Measurements from ENCODE around the gene LPAR5. TPM values are rescaled to one million over a fixed set of nuclear protein-coding genes. Genes with fewer than 3 reads are reported as not detected.
A peak's percentile ranks its signal among the peaks of the same experiment; 100 is the strongest.
"Not testable (repeated sequence)": the region's sequence is repeated elsewhere in the genome, so short reads cannot be mapped to it uniquely, and the experiment has no call there.

LPAR5 gene
- total RNA-seq, 1 experiment from 2014 or later = 0.22 TPM

DNA sequence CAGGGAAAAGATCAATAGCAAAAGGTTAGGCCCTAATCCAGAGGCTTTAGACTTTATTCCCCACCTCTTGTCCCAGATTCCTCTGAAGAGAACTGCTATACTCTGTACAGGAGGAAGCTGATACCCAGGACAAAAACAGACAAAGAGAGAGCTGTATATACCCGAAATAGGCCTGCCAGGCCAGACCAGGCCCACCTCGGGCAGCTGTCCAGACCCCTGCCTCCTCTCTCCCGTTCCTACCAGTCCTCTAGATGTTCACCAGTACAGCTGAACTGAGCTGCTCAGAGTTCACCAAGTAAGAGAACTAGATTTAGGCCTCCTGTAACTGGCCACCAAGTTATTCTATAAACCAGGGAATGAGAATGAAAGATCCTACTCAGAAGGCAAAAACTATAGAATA is 33.2 kb downstream of the LPAR5 start:
- Histone ChIP-seq H3K27me3 (ENCODE audit: insufficient read depth, low read length) (no peaks in the 10 kb centered on the region), H3K14ac (ENCODE audit: insufficient read depth, low read length) (no peak overlapping the region), H3K18ac (ENCODE audit: insufficient read length, low read depth, low read length) (no peak overlapping the region), H2BK5ac (ENCODE audit: insufficient read length, low read length) (no peak overlapping the region), H4K91ac (ENCODE audit: insufficient read length, low read depth, low read length) (no peak overlapping the region), H2AFZ (ENCODE audit: low read length) (no peak overlapping the region), H2BK120ac (ENCODE audit: low read depth, low read length, poor library complexity, severe bottlenecking) (no peak overlapping the region), H3T11ph (ENCODE audit: low read length) (no peak overlapping the region), H3K79me2 (ENCODE audit: insufficient read depth, low read length) (peaks cover 27% of the 10 kb centered on the region; the same call in 1 of the 2 replicates), H3K9ac (ENCODE audit: extremely low read depth, insufficient read length, low read length) (no peak overlapping the region), H2BK20ac (ENCODE audit: low read depth, low read length, poor library complexity, severe bottlenecking) (no peak overlapping the region), H2BK12ac (ENCODE audit: insufficient read length, low read depth, low read length) (no peak overlapping the region), H4K5ac (ENCODE audit: insufficient read length, low read depth, low read length) (no peak overlapping the region), H2BK15ac (ENCODE audit: low read depth, low read length) (no peak overlapping the region), H3K4me2 (ENCODE audit: insufficient read depth, insufficient read length, low read length) (no peak overlapping the region), H3K23ac (ENCODE audit: insufficient read length, low read depth, low read length) (no peak overlapping the region), H3K9me3 (ENCODE audit: control insufficient read depth, low read depth, low read length) (no peaks in the 10 kb centered on the region), H3K27ac (ENCODE audit: insufficient read length, low read depth, low read length) (no peak overlapping the region), H3K79me1 (ENCODE audit: insufficient read depth, low read depth, low read length, poor library complexity, severe bottlenecking) (peaks cover 5% of the 10 kb centered on the region), H3K4me1 (ENCODE audit: insufficient read depth, low read length) (peaks cover 2% of the 10 kb centered on the region; the same call in 1 of the 2 replicates), H3K4ac (ENCODE audit: low read depth, low read length) (no peak overlapping the region), H2AK5ac (ENCODE audit: insufficient read length, low read length) (no peak overlapping the region), H4K8ac (replicated peaks; ENCODE audit: insufficient read length, low read depth, low read length) (no peak overlapping the region), H4K20me1 (ENCODE audit: control insufficient read depth, insufficient read depth, insufficient read length) (no peaks in the 10 kb centered on the region), H3K23me2 (ENCODE audit: insufficient read length, low read depth, low read length, poor library complexity, severe bottlenecking) (peaks cover 5% of the 10 kb centered on the region), H3K56ac (ENCODE audit: insufficient read length, low read depth, low read length) (no peak overlapping the region)
- peaks cover 29 to 32% of the 10 kb centered on the region in 2 experiments for H3K4me1 Mint-ChIP-seq
- TF ChIP-seq, protein P1, sequence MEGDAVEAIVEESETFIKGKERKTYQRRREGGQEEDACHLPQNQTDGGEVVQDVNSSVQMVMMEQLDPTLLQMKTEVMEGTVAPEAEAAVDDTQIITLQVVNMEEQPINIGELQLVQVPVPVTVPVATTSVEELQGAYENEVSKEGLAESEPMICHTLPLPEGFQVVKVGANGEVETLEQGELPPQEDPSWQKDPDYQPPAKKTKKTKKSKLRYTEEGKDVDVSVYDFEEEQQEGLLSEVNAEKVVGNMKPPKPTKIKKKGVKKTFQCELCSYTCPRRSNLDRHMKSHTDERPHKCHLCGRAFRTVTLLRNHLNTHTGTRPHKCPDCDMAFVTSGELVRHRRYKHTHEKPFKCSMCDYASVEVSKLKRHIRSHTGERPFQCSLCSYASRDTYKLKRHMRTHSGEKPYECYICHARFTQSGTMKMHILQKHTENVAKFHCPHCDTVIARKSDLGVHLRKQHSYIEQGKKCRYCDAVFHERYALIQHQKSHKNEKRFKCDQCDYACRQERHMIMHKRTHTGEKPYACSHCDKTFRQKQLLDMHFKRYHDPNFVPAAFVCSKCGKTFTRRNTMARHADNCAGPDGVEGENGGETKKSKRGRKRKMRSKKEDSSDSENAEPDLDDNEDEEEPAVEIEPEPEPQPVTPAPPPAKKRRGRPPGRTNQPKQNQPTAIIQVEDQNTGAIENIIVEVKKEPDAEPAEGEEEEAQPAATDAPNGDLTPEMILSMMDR (conservative IDR thresholded peaks at IDR 0.05) = no peak
- H3K36me3 Mint-ChIP-seq (ENCODE audit: insufficient read depth in 1 of 3, low read depth in 3 of 3) = peaks cover 65 to 84% (median 82%) of the 10 kb centered on the region in 3 experiments
- no peaks in the 10 kb centered on the region for H3K27me3 Mint-ChIP-seq (ENCODE audit: low read depth)
- H3K27ac Mint-ChIP-seq = 0 out of 7 replicates have a peak overlapping the region, but pooled peaks of 1 of the 3 experiments have one; percentile 9
- H3K9me3 Mint-ChIP-seq = no peaks in the 10 kb centered on the region
- DNase-seq = no peak
- no peak overlapping the region; a peak in 1 of 5 replicates for H3K4me3 Mint-ChIP-seq
- WGBS (ENCODE audit: extremely low coverage, insufficient read length, low lambda C conversion rate) = no CpG with 5 or more reads among the region's 3 CpGs

DNA sequence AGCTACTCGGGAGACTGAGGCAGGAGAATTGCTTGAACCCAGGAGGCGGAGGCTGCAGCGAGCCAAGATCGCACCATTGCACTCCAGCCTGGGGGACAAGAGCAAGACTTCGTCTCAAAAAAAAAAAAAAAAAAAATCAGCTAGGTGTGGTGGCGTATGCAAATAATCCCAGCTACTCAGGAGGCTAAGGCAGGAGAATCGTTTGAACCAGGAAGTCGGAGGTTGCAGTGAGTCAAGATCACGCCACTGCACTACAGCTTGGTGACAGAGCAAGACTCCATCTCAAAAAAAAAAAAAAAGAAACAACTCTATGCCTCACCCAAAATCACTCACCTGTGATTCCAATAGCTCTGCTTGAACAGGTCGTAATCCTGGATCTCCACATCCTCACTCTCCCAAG is 40.1 kb downstream of the LPAR5 start:
- peaks cover 71 to 94% (median 86%) of the 10 kb centered on the region in 3 experiments for H3K36me3 Mint-ChIP-seq (ENCODE audit: insufficient read depth in 1 of 3, low read depth in 3 of 3)
- H3K4me2 ChIP-seq (ENCODE audit: insufficient read depth, insufficient read length, low read length); H3K9ac ChIP-seq (ENCODE audit: extremely low read depth, insufficient read length, low read length); H4K5ac ChIP-seq (ENCODE audit: insufficient read length, low read depth, low read length); H3K4me3 Mint-ChIP-seq; H2BK15ac ChIP-seq (ENCODE audit: low read depth, low read length); H3K4me1 Mint-ChIP-seq; H4K8ac ChIP-seq (replicated peaks; ENCODE audit: insufficient read length, low read depth, low read length); H3K9me3 ChIP-seq (ENCODE audit: control insufficient read depth, low read depth, low read length); H3K79me1 ChIP-seq (ENCODE audit: insufficient read depth, low read depth, low read length, poor library complexity, severe bottlenecking); H2AK5ac ChIP-seq (ENCODE audit: insufficient read length, low read length); H3K23me2 ChIP-seq (ENCODE audit: insufficient read length, low read depth, low read length, poor library complexity, severe bottlenecking); H3K79me2 ChIP-seq (ENCODE audit: insufficient read depth, low read length); H3K27me3 Mint-ChIP-seq (ENCODE audit: low read depth); H3K4ac ChIP-seq (ENCODE audit: low read depth, low read length); H4K91ac ChIP-seq (ENCODE audit: insufficient read length, low read depth, low read length); H4K20me1 ChIP-seq (ENCODE audit: control insufficient read depth, insufficient read depth, insufficient read length); H3K27ac ChIP-seq (ENCODE audit: insufficient read length, low read depth, low read length); H3K23ac ChIP-seq (ENCODE audit: insufficient read length, low read depth, low read length); H3T11ph ChIP-seq (ENCODE audit: low read length); H3K27me3 ChIP-seq (ENCODE audit: insufficient read depth, low read length); H3K9me3 Mint-ChIP-seq; H2BK120ac ChIP-seq (ENCODE audit: low read depth, low read length, poor library complexity, severe bottlenecking); H3K56ac ChIP-seq (ENCODE audit: insufficient read length, low read depth, low read length); H2BK12ac ChIP-seq (ENCODE audit: insufficient read length, low read depth, low read length); H3K14ac ChIP-seq (ENCODE audit: insufficient read depth, low read length); H3K4me1 ChIP-seq (ENCODE audit: insufficient read depth, low read length); H2AFZ ChIP-seq (ENCODE audit: low read length); H2BK20ac ChIP-seq (ENCODE audit: low read depth, low read length, poor library complexity, severe bottlenecking); H3K18ac ChIP-seq (ENCODE audit: insufficient read length, low read depth, low read length); DNase-seq; H2BK5ac ChIP-seq (ENCODE audit: insufficient read length, low read length): not testable (repeated sequence)
- peak overlapping the region in 1 of 3 experiments; percentile 69; a peak in 2 of 7 replicates for H3K27ac Mint-ChIP-seq
- WGBS (ENCODE audit: extremely low coverage, insufficient read length, low lambda C conversion rate) = no CpG with 5 or more reads among the region's 10 CpGs

Data from H9 (cell line).